CD4-positive, alpha-beta T cell treated with Interleukin-17A for 1 hour (primary cell): ENCODE measurements around the gene DST.
A peak's percentile ranks its signal among the peaks of the same experiment; 100 is the strongest.
"Not testable (repeated sequence)": the region's sequence is repeated elsewhere in the genome, so short reads cannot be mapped to it uniquely, and the experiment has no call there.

ENCODE experiments used
- DNase-seq: peaks from one replicate; pipeline ENCODE4 v3.0.0-alpha.2; 2020

Gene DST

GRCh38 chr6:56570413-56571359 is 72.0 kb downstream of the DST start:
- peak; percentile 8 for DNase-seq

- no peak for DNase-seq
Measured at GRCh38 chr6:56567501-56567900, 75.2 kb downstream of the DST start.

DNA sequence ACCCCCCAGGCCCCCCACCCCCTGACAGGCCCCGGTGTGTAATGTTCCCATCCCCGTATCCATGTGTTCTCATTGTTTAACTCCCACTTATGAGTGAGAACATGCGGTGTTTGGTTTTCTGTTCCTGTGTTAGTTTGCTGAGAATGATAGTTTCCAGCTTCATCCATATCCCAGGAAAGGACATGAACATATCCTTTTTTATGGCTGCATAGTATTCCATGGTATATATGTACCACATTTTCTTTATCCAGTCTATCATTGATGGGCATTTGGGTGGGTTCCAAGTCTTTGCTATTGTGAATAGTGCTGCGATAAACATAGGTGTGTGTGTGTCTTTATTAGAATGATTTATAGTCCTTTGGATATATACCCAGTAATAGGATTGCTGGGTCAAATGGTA is 80.0 kb downstream of the DST start:
- not testable (repeated sequence) for DNase-seq

GRCh38 chr6:56556751-56557540 is 85.7 kb downstream of the DST start:
- no peak for DNase-seq

GRCh38 chr6:56555438-56555872 is 87.2 kb downstream of the DST start:
- DNase-seq = no peak

DNA sequence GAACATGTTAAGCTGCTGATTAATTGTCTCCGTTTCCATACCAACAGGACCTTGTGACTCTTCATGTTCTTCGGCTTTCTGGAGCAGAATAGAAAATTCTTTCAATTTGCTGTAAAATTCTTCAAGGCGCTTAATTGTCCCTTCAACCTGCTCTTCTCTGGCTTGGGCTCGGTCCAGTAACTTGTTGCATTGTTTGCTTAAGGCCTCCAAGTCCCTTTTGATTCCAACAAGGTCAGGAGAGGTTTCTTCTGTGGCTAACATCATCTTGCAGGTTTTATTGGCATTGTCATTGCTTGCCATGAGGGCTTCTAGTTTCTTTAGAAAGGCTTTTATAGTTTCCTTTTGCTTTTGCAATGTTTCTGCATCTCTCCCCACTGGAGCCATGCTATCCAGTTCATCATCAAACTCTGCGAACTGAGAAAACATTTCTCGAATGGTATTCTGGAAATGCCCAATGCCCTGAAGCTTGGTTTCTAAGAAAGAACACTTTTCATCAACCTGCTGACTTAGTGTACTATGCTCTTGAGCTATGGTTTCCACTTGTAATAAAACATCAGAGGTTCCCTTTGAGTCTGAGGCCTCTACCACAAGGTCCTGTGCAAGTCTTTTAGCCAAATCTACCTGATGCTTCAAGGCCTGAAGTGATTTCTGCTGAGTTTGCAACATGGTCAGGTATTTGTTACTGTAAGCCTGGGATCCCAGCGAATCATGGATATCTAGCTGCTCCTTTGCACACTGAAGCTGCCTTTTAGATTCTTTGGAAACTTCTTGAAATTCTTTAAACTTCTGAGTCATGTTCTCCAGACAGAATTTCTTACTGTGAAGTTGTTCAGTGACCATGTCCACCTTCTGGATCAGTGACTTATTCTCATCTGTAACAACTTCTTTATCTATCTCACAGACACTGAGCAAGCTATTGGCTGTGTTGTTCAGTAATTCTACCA is 90.2 kb downstream of the DST start:
- DNase-seq = no peak

- no peak for DNase-seq
Measured at GRCh38 chr6:56551409-56552120, 91.1 kb downstream of the DST start.

- no peak for DNase-seq
Measured at GRCh38 chr6:56550301-56550700, 92.4 kb downstream of the DST start.

DNA sequence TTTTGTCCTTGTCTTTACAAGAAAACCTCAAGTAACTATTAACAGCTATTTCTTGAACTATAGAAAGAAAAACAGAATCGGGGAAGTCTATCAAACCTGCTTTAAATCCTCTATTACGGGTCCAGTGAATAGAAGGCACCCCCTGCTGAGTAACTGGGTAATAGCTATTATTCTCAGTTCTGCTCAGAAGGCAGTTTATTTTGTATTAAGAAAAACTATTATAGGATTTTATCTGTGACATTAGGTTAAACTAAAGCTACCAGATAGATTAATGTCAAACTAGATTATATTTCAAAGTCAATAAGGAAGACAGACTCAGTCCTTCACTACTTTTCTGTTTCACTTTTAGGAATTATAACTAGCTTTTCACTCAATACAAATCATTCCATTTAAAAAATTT is 93.7 kb downstream of the DST start:
- no peak for DNase-seq

DNA sequence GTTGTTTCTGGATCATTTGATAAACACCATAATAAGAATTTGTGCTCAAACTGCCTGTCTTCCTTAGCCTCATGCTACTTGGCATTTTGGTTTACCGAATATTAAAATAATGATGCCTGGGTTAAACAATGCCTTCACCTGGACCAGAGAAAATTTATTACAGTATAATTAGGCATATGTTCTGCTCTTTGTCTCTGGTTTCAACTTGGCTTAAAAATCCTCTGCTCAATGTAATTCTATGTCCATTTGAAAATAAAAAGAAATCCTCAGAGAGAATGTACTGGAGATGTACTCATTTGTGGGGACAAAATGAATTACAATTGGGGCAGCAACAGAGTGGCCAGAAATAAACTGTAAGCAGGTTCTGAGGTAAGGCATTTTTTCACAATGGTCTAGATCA is 95.0 kb downstream of the DST start:
- DNase-seq = no peak

DNA sequence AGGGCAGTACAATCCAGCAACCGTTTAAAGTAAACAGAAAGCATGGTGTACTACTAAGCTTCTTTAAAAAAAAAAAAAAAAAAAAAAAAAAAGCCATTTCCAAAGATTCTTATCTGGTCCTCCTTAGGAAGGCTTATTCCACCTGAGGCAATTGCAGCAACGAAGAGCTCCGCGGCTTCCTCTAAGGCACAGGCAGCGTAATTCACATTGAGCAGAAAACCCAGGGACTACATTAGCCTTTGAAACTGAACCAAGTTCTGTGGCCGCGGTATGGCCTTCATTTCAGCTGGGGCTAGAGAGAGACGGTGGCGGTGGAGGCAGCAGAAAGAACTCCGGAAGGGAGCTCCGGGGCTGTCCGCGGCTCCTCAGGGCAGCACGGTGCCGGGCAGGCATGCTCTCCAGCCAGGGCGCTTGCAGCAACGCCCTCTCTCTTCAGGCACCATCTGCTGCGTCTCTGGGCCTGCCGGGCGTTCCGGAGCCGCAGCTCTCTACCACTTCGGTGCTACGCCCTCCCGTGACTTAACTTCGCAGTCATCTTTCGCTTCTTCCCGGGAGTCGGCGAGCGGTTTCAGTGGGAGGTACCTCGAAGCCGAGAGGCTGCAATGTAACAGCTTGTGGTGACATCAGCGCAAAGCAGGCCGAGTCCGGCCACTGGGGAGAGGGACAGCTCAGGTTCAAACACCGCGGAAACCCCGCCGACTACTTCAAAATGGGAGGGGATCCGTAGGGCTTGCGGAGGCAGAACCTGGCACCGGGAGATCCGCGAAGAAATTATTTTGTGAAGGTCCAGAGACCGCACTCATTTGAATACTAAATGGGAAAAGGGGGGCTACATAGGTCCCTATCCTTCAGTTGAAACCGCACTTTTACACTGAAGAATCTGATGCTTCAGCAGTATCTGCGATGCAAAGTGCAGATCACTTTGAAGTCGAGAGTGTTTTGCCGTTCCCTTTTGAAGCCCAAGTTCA is 100.0 kb downstream of the DST start:
- DNase-seq = peak; percentile 65

GRCh38 chr6:56541741-56542360 is 100.8 kb downstream of the DST start:
- no peak for DNase-seq

DNA sequence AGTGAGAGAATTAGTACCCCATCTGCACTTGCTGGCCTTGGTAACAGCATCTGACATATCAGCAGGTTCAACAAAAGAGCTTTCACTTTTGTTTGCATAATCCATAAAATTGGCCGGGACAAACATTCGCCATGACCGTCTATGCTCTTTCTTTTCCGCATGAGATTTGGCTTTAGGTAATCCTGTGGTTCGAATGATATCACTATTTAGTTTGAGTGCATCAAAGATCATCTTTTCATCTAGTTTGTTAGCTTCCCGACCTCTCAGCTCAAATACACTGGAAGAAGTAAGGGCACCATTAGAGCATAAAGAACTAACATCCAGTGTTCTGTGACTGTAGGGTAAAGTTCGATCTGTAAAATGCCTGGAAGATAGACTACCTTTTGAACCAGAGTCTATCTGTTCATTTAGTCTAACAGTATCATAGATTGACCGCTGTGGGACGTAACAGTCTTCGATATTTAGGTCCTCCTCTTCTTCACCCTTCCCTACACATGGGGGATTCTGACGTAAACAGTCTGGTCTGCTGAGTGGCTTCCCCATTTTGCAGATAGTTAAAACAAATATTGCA is 101.6 kb downstream of the DST start:
- no peak for DNase-seq

- DNase-seq = no peak
Measured at GRCh38 chr6:56540232-56541029, 102.3 kb downstream of the DST start.

- no peak for DNase-seq
Measured at GRCh38 chr6:56539527-56540105, 103.1 kb downstream of the DST start.

GRCh38 chr6:56538851-56539250 is 103.8 kb downstream of the DST start:
- DNase-seq = no peak

DNA sequence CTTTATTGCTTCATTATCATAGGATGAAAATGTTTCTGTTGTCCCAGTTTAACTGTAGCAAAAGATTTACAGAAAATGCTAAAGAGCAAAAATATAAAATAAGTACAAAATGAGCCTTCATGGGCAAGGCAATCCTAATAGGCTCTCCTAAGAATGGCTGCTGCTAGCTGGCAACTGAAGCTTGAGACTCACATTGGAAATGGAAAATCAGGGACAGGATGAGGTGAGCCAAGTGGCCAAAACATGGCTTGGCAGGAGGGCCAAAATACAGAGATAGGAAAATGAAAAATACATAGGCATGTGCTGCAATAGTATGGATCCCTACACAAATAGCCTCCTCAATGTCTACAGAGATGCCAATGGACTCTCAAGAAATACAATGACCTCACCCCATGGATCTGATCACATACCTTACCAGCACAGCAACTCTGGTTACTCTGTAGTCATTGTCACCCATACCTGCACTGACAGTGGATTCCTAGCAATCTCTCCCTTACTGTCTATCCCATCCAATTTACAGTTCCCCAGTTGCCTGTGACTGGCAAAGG is 105.4 kb downstream of the DST start:
- no peak for DNase-seq

DNA sequence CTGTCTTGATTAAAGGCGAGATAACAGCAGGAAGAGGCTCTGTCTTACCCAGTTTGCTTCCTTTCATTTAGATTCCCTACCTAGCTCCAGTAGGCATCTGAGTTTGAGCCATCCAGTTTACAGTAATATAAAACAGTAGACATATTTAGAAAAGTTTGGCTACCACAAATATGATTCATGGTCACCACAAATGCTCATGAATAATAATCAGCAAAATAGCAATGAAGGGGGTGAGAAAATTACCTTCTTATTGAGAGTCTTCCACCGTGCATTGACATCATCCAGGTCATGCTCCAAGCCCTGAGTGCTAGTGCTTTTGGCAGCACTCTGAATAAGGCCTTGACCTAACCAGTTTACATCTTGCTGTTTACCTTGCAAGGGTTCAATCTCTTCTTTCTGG is 106.2 kb downstream of the DST start:
- no peak for DNase-seq
